Measurements from ENCODE around the gene DZIP3. TPM values are rescaled to one million over a fixed set of nuclear protein-coding genes. Genes with fewer than 3 reads are reported as not detected.

DZIP3 gene
- polyA plus RNA-seq, 3 donors, result 0.92 to 1.2 (median 1.1) TPM

DNA sequence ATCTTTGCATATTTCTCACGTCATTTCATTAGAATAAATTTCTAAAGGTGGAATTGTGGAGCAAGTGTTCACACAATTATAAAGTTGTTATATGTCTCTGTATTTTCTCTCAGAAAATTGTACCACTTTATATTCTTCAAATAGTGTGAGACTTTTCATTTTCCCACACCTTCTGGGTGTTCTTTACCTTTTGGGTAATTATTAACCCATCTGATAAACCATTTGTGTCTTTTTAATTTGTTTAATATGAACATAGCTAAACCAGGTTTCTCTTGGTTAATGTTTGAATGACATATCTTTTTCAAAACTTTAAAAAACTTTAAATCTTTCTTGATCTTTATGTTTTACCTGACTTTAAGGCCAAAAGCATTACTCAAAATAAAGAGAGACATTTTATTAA lies 40.5 kb downstream of the DZIP3 start:
- Histone ChIP-seq H3K27me3 (ENCODE audit: control insufficient read depth in 2 of 2, insufficient read depth in 2 of 2, low read length in 2 of 2) (no peaks in the 10 kb centered on the region), H4K20me1 (ENCODE audit: insufficient read depth, low read length) (no peaks in the 10 kb centered on the region), H3K4me3 (replicated peaks in 1 of 3; ENCODE audit: low read depth in 2 of 3, low read length in 3 of 3) (no peak overlapping the region), H3K9ac (ENCODE audit: insufficient read depth, low read length, poor library complexity, severe bottlenecking) (no peak overlapping the region), H3K9me3 (replicated peaks in 1 of 2; ENCODE audit: control insufficient read depth in 1 of 2, insufficient read depth in 1 of 2, low read length in 2 of 2) (no peaks in the 10 kb centered on the region), H3K36me3 (replicated peaks in 1 of 2; ENCODE audit: control insufficient read depth in 1 of 2, insufficient read depth in 2 of 2, low read length in 2 of 2) (no peaks in the 10 kb centered on the region), H3K4me2 (replicated peaks; ENCODE audit: extremely low read depth, low read length, poor library complexity, severe bottlenecking) (no peak overlapping the region), H2AFZ (ENCODE audit: insufficient read depth, low read depth, low read length, poor library complexity, severe bottlenecking) (no peak overlapping the region), H3K79me2 (ENCODE audit: insufficient read depth, low read length) (no peaks in the 10 kb centered on the region), H3K27ac (ENCODE audit: low read depth in 1 of 2, low read length in 2 of 2) (no peak overlapping the region), H3K4me1 (ENCODE audit: control insufficient read depth in 1 of 2, insufficient read depth in 2 of 2, low read length in 2 of 2) (no peaks in the 10 kb centered on the region)
- WGBS (ENCODE audit: insufficient coverage), result no CpG with 5 or more reads among the region's 1 CpG
- no peak overlapping the region for H3K27ac Mint-ChIP-seq
- no peak for TF ChIP-seq CTCF (IDR thresholded peaks at IDR 0.05)
- intact Hi-C loops (cut with micrococcal nuclease), result no loop called here
- H3K36me3 Mint-ChIP-seq, result peaks cover 0 to 3% of the 10 kb centered on the region in 2 donors
- peaks cover 0 to 1% (median 0%) of the 10 kb centered on the region in 3 donors for H3K27me3 Mint-ChIP-seq (ENCODE audit: low read depth in 3 of 3)
- H3K4me1 Mint-ChIP-seq, result peaks cover 4% of the 10 kb centered on the region
- DNase-seq, result no peak
- H3K4me3 Mint-ChIP-seq, result no peak overlapping the region
- H3K9me3 Mint-ChIP-seq, result no peaks in the 10 kb centered on the region

- intact Hi-C loops (cut with micrococcal nuclease), result no loop called here
- WGBS (ENCODE audit: insufficient coverage), result 100% methylated on average over 1 of the region's 3 CpGs
- no peak overlapping the region for H3K4me2 ChIP-seq (replicated peaks; ENCODE audit: extremely low read depth, low read length, poor library complexity, severe bottlenecking)
- H4K20me1 ChIP-seq (ENCODE audit: insufficient read depth, low read length), result no peaks in the 10 kb centered on the region
- no peak overlapping the region for H2AFZ ChIP-seq (ENCODE audit: insufficient read depth, low read depth, low read length, poor library complexity, severe bottlenecking)
- H3K4me3 Mint-ChIP-seq, result no peak overlapping the region
- H3K9me3 ChIP-seq (replicated peaks in 1 of 2; ENCODE audit: control insufficient read depth in 1 of 2, insufficient read depth in 1 of 2, low read length in 2 of 2), result no peaks in the 10 kb centered on the region
- H3K4me1 Mint-ChIP-seq, result no peaks in the 10 kb centered on the region
- H3K4me1 ChIP-seq (ENCODE audit: control insufficient read depth in 1 of 2, insufficient read depth in 2 of 2, low read length in 2 of 2), result no peaks in the 10 kb centered on the region
- H3K9me3 Mint-ChIP-seq, result peaks cover 0 to 5% (median 0%) of the 10 kb centered on the region in 7 donors
- no peaks in the 10 kb centered on the region for H3K27me3 Mint-ChIP-seq (ENCODE audit: low read depth in 3 of 3)
- H3K27me3 ChIP-seq (ENCODE audit: control insufficient read depth in 2 of 2, insufficient read depth in 2 of 2, low read length in 2 of 2), result no peaks in the 10 kb centered on the region
- no peak overlapping the region for H3K9ac ChIP-seq (ENCODE audit: insufficient read depth, low read length, poor library complexity, severe bottlenecking)
- H3K36me3 Mint-ChIP-seq, result no peaks in the 10 kb centered on the region
- no peak for DNase-seq
- no peak overlapping the region for H3K4me3 ChIP-seq (replicated peaks in 1 of 3; ENCODE audit: low read depth in 2 of 3, low read length in 3 of 3)
- no peak overlapping the region for H3K27ac Mint-ChIP-seq
- no peaks in the 10 kb centered on the region for H3K36me3 ChIP-seq (replicated peaks in 1 of 2; ENCODE audit: control insufficient read depth in 1 of 2, insufficient read depth in 2 of 2, low read length in 2 of 2)
- no peaks in the 10 kb centered on the region for H3K79me2 ChIP-seq (ENCODE audit: insufficient read depth, low read length)
- H3K27ac ChIP-seq (ENCODE audit: low read depth in 1 of 2, low read length in 2 of 2), result no peak overlapping the region
- TF ChIP-seq CTCF (IDR thresholded peaks at IDR 0.05), result no peak
Observed at GRCh38 chr3:108642526-108642925, 53.0 kb downstream of the DZIP3 start.

Data from CD14-positive monocyte (primary cell).